ENCODE measurements around the gene LYSET. TPM values are rescaled to one million over a fixed set of nuclear protein-coding genes. Genes with fewer than 3 reads are reported as not detected.

Gene LYSET
- total RNA-seq, 2 donors from 2014 or later, result 31.3 to 36.8 TPM

DNA sequence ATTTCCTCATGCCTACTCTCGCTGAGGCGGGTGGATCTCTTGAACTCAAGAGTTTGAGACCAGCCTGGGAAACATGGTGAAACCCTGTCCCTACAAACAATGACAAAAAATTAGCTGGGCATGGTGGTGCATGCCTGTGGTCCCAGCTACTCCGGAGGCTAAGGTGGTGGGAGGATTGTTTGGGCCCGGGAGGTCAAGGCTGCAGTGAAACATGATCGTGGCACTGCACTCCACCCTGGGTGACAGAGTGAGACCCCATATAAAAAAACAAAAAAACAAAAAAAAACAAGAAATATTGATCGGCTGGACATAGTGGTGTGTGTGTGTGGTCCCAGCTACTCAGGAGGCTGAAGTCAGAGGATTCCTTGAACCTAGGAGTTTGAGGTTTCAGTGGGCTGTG is 9.6 kb upstream of the LYSET start:
- H3K36me3 ChIP-seq, result no peaks in the 10 kb centered on the region
- no peaks in the 10 kb centered on the region for H3K27me3 ChIP-seq
- no peaks in the 10 kb centered on the region for H3K4me1 ChIP-seq
- no peak for DNase-seq
- H3K9me3 ChIP-seq, result no peaks in the 10 kb centered on the region
- no peak overlapping the region for H3K9ac ChIP-seq (ENCODE audit: low read depth in 2 of 2, low read length in 2 of 2)
- intact Hi-C loops (cut with DNase I), result no loop called here
- H3K4me3 ChIP-seq, result no peak overlapping the region
- no peak overlapping the region for H3K27ac ChIP-seq
- no peak for TF ChIP-seq CTCF (IDR thresholded peaks at IDR 0.05)

GRCh38 chr14:93183596-93184317 is 1.4 kb upstream of the LYSET start:
- DNase-seq, result no peak
- peak overlapping the region; percentile 94 for H3K27ac ChIP-seq
- no peaks in the 10 kb centered on the region for H3K9me3 ChIP-seq
- H3K4me1 ChIP-seq, result peaks cover 10% of the 10 kb centered on the region
- intact Hi-C loops (cut with DNase I), result no loop called here
- no peaks in the 10 kb centered on the region for H3K27me3 ChIP-seq
- TF ChIP-seq CTCF (IDR thresholded peaks at IDR 0.05), result no peak
- H3K9ac ChIP-seq (ENCODE audit: low read depth in 2 of 2, low read length in 2 of 2), result peak overlapping the region; percentile 87 to 100
- H3K4me3 ChIP-seq, result peak overlapping the region; percentile 94
- no peaks in the 10 kb centered on the region for H3K36me3 ChIP-seq

DNA sequence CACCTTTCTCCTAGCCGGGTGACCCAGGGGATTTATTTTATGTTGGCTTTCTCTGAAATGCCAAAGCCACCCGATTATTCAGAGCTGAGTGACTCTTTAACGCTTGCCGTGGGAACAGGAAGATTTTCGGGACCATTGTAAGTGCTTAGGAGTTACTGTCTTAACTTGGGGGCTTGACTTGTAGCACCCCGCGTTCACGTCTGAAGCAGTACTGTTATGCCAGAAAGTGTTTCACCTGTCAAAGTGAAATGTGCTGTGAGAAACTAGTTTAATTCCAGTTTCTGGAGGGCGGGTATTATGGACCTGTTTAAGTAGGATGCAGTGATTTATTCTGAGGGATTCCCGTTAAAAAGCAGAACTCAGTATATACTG is 218 bp downstream of the LYSET start:
- Histone ChIP-seq H3K9me3 (no peaks in the 10 kb centered on the region), H3K27ac (peak overlapping the region; percentile 94), H3K36me3 (no peaks in the 10 kb centered on the region), H3K4me1 (peaks cover 10% of the 10 kb centered on the region), H3K27me3 (no peaks in the 10 kb centered on the region), H3K9ac (ENCODE audit: low read depth in 2 of 2, low read length in 2 of 2) (peak overlapping the region; percentile 70 to 77), H3K4me3 (peak overlapping the region; percentile 94)
- intact Hi-C loops (cut with DNase I), result no loop called here
- no peak for DNase-seq
- TF ChIP-seq CTCF (IDR thresholded peaks at IDR 0.05), result no peak

- TF ChIP-seq CTCF (IDR thresholded peaks at IDR 0.05), result no peak
- intact Hi-C loops (cut with DNase I), result no loop called here
- Histone ChIP-seq H3K27ac (peak overlapping the region; percentile 10), H3K9me3 (no peaks in the 10 kb centered on the region), H3K9ac (ENCODE audit: low read depth in 2 of 2, low read length in 2 of 2) (peak overlapping the region in 1 of 2 donors; percentile 30), H3K4me1 (peaks cover 10% of the 10 kb centered on the region), H3K36me3 (no peaks in the 10 kb centered on the region), H3K4me3 (no peak overlapping the region), H3K27me3 (no peaks in the 10 kb centered on the region)
- DNase-seq, result no peak
These were observed 1.3 kb downstream of the LYSET start for GRCh38 chr14:93186466-93186865.

DNA sequence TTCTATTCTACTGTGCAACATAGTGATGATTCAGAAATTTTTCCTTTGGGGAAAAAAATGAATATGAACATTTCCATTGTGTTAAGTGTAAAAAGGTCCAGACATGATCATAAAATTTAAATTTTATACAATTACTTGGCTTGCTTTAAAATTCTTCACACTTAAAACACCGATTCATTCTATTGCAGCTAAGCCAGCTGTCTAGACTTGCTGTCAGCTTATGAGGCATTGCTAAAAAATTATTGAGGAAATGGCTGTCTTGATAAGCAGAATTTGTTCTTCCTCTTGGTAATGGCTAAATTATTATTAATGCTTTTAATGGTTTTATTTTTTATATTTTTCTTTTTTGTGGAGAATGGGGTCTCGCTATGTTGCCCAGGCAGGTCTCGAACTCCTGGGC is 1.8 kb downstream of the LYSET start:
- intact Hi-C loops (cut with DNase I), result no loop called here
- no peak overlapping the region for H3K9ac ChIP-seq (ENCODE audit: low read depth in 2 of 2, low read length in 2 of 2)
- peaks cover 10% of the 10 kb centered on the region for H3K4me1 ChIP-seq
- H3K36me3 ChIP-seq, result no peaks in the 10 kb centered on the region
- no peaks in the 10 kb centered on the region for H3K27me3 ChIP-seq
- no peaks in the 10 kb centered on the region for H3K9me3 ChIP-seq
- H3K27ac ChIP-seq, result no peak overlapping the region
- H3K4me3 ChIP-seq, result no peak overlapping the region
- no peak for DNase-seq
- no peak for TF ChIP-seq CTCF (IDR thresholded peaks at IDR 0.05)

Data from colonic mucosa (tissue), 4 donors.